A549 (cell line): ENCODE measurements around the gene POLR3G.

Source experiments
- CBX2 ChIP-seq: fragments of 200-600 bp; sonication (generic); IDR thresholded peaks from 2 replicates; pipeline ENCODE4 v1.6.1; 2016; ENCODE audit warnings: low read depth, mild to moderate bottlenecking, borderline replicate concordance
- CEBPB ChIP-seq, 2 experiments: fragments of >200 bp in 1 of 2; sonication (Bioruptor Twin) in 1 of 2; formaldehyde crosslinking in 1 of 2; IDR thresholded peaks; 2 replicates each; pipeline ENCODE4 v1.6.1; 2012 to 2016
- EHMT2 ChIP-seq: fragments of 200-600 bp; sonication (generic); IDR thresholded peaks from 2 replicates; pipeline ENCODE4 v1.6.1; 2016; ENCODE audit warnings: antibody characterized with exemption, low read depth, mild to moderate bottlenecking, moderate library complexity
- EP300 ChIP-seq, 2 experiments: fragments of >200 bp; sonication (Bioruptor Twin); formaldehyde crosslinking; IDR thresholded peaks; 2 replicates in 1 of 2; 3 replicates in 1 of 2; pipeline ENCODE4 v1.6.1; 2016 to 2017
- HOXA7 ChIP-seq: fragments of 250-450 bp; sonication (Bioruptor Pico); IDR thresholded peaks from 2 replicates; pipeline ENCODE4 v1.5.0; 2020; ENCODE audit warnings: mild to moderate bottlenecking, moderate library complexity
- HOXB5 ChIP-seq: fragments of 250-450 bp; sonication (Bioruptor Pico); IDR thresholded peaks from 2 replicates; pipeline ENCODE4 v1.5.0; 2020; ENCODE audit warnings: mild to moderate bottlenecking, moderate library complexity
- POLR2A ChIP-seq: IDR thresholded peaks from 2 replicates; pipeline ENCODE4 v1.6.1; 2012; ENCODE audit warnings: mild to moderate bottlenecking, low read length
- RCOR1 ChIP-seq: fragments of 150-350 bp; IDR thresholded peaks from 2 replicates; pipeline ENCODE4 v1.6.1; 2014; ENCODE audit warnings: antibody characterized with exemption, low read length, low read depth
- TF ChIP-seq, protein P1 (sequence below): fragments of >200 bp; sonication (Bioruptor Twin); formaldehyde crosslinking; IDR thresholded peaks from 3 replicates; pipeline ENCODE4 v1.5.1; 2016
- TF ChIP-seq, protein P2 (sequence below): IDR thresholded peaks from 2 replicates; pipeline ENCODE4 v1.6.1; 2012

DNA sequence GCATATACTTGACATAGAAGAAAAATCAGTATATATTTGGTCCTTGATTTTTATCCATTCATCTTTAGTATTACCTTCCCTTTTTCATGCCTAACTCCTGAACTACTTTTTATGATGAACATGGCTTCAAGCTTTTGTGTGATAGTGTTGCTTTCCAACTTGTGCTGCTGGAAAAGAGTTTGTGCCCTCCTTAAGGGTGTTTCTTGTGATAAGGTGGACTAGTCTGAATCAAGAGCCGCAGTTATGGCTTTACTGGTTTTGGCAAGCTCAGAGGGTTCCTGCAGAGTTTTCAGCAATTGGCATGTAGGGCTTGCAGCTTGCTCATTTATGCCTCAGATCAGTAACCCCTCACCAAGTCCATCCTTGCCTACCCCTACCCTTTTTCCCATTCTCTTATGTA lies 20.5 kb downstream of the POLR3G start:
- TF ChIP-seq HOXA7 (CRISPR knock-in tag), result no peak
- TF ChIP-seq, protein P1, sequence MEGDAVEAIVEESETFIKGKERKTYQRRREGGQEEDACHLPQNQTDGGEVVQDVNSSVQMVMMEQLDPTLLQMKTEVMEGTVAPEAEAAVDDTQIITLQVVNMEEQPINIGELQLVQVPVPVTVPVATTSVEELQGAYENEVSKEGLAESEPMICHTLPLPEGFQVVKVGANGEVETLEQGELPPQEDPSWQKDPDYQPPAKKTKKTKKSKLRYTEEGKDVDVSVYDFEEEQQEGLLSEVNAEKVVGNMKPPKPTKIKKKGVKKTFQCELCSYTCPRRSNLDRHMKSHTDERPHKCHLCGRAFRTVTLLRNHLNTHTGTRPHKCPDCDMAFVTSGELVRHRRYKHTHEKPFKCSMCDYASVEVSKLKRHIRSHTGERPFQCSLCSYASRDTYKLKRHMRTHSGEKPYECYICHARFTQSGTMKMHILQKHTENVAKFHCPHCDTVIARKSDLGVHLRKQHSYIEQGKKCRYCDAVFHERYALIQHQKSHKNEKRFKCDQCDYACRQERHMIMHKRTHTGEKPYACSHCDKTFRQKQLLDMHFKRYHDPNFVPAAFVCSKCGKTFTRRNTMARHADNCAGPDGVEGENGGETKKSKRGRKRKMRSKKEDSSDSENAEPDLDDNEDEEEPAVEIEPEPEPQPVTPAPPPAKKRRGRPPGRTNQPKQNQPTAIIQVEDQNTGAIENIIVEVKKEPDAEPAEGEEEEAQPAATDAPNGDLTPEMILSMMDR, result no peak
- no peak for TF ChIP-seq EP300 (IDR thresholded peaks at IDR 0.05)
- no peak for TF ChIP-seq CEBPB (IDR thresholded peaks at IDR 0.05)
- TF ChIP-seq, protein P2, sequence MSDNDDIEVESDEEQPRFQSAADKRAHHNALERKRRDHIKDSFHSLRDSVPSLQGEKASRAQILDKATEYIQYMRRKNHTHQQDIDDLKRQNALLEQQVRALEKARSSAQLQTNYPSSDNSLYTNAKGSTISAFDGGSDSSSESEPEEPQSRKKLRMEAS, result no peak
- TF ChIP-seq CBX2, result no peak
- TF ChIP-seq HOXB5 (CRISPR knock-in tag), result no peak
- TF ChIP-seq POLR2A, result no peak
- no peak for TF ChIP-seq RCOR1
- no peak for TF ChIP-seq EHMT2
